Stomach (tissue), 9 donors: ENCODE data around the gene VPS11. TPM values are rescaled to one million over a fixed set of nuclear protein-coding genes. Genes with fewer than 3 reads are reported as not detected.
"Not testable (repeated sequence)": the region's sequence is repeated elsewhere in the genome, so short reads cannot be mapped to it uniquely, and the experiment has no call there.

ENCODE experiments used
- DNase-seq, 2 donors: peaks; one replicate each; pipeline versions ENCODE4 v3.0.0 to v3.0.0-alpha.2; 2013 to 2019
- H3K27ac ChIP-seq, 5 donors: fragments of 200-600 bp in 4 of 5; sonication (generic) in 4 of 5; one replicate each; pipeline ENCODE4 v1.5.1; 2013 to 2019; ENCODE audit warnings: mild to moderate bottlenecking in 1 of 5, moderate library complexity in 1 of 5
- H3K27me3 ChIP-seq, 3 donors: fragments of 200-600 bp; sonication (generic); one replicate each; pipeline ENCODE4 v1.5.1; 2017 to 2019; ENCODE audit warnings: mixed run types in 1 of 3
- H3K36me3 ChIP-seq, 4 donors: fragments of 200-600 bp; sonication (generic); 1 replicate in 3 of 4; 2 replicates in 1 of 4; pipeline ENCODE4 v1.5.1; 2016 to 2019
- H3K4me1 ChIP-seq, 4 donors: fragments of 200-600 bp; sonication (generic); one replicate each; pipeline ENCODE4 v1.5.1; 2016 to 2019
- H3K4me3 ChIP-seq, 4 donors: fragments of 200-600 bp; sonication (generic) in 3 of 4; one replicate each; pipeline ENCODE4 v1.5.1; 2016 to 2019; ENCODE audit warnings: mild to moderate bottlenecking in 1 of 4
- H3K9me3 ChIP-seq, 4 donors: fragments of 200-600 bp; sonication (generic); one replicate each; pipeline ENCODE4 v1.5.1; 2016 to 2019
- EP300 ChIP-seq: sonication (generic); formaldehyde crosslinking; IDR thresholded peaks from one replicate; pipeline ENCODE4 v1.6.1; 2017; ENCODE audit warnings: antibody characterized with exemption
- POLR2A ChIP-seq, 4 donors: fragments of 450-650 bp; IDR thresholded peaks; one replicate each; pipeline ENCODE4 v1.6.1; 2016; ENCODE audit warnings: antibody characterized with exemption in 4 of 4, control low read depth in 2 of 4, mild to moderate bottlenecking in 1 of 4, moderate library complexity in 1 of 4
- POLR2AphosphoS5 ChIP-seq, 3 donors: sonication (generic); formaldehyde crosslinking; IDR thresholded peaks; one replicate each; pipeline ENCODE4 v1.6.1; 2016; ENCODE audit warnings: antibody characterized with exemption in 3 of 3
- WGBS, 5 donors: extraction: QIAGEN DNeasy Blood & Tissue Kit in 3 of 5; methylation state at CpG; one replicate each; pipeline versions ENCODE4 v1.1.5 to v1.1.7; 2013 to 2018; 5-methylcytosine and 5-hydroxymethylcytosine counted together
- intact Hi-C: fragments of 100-400 bp; cut with DNase I; formaldehyde crosslinking; loops from one replicate; pipeline ENCODE4 v1.15.1; 2023; ENCODE audit warnings: low total_unique reads
- polyA plus RNA-seq, 3 donors: library from polyadenylated mRNA; stranded (reverse); fragments of 200-250 nt; gene quantifications; one replicate each; pipeline ENCODE4 v1.2.3, GENCODE V29; 2013
- total RNA-seq, 5 donors: library from RNA; depleted of rRNA; stranded (reverse); fragments of >200 nt; gene quantifications; one replicate each; pipeline versions ENCODE4 v1.1.0 to v1.2.3, GENCODE V29; 2014 to 2016
- TF ChIP-seq, protein P1 (sequence below), 7 experiments: fragments of 450-650 bp in 4 of 7; fragments of 200-600 bp in 3 of 7; sonication (generic) in 3 of 7; IDR thresholded peaks; one replicate each; pipeline ENCODE4 v1.5.1; 2016 to 2019; ENCODE audit warnings: antibody characterized with exemption in 7 of 7, control low read depth in 2 of 7, mild to moderate bottlenecking in 1 of 7
- donor health status: healthy with polysubstance abuse.
- donor health status: Bipolar disorder and iron deficiency.
- donor health status: healthy.

Gene VPS11
- total and polyA plus RNA-seq, 8 donors, result 8.2 to 190 (median 33.2) TPM

DNA sequence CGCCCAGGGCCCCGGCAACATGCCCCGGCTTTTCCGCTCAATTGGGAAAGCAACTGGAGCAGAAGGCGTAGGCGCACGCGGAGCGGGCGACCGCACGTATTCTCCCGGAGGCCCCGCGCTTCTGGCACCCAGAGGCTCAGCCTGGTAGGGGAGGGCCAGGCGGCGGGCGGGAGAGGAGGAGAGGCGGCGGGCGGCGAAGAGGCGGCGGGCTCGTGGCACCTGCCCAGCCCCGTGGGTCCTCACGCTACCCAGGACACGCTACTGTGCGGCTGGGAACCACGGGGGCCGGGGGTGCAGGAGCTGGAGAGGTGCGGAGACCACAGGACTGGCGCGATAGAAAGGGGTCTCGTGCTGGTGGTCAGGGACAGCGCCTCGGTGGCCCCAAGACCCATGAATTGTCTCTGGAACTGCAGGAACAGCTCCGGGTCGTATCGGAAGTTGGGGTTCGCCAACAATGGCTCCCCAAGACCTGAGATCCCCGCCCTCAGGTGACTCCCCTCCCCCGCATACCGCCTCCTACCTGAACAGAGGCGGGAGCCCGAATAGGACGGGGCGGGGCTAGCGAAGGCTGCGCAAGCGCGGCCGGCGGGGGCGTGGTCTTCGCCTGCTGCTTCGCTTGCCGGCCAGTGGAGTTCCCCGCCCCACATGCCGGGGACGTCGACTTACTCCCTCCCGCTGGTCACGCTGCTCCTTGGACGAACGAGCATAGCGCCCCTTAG is 37.1 kb upstream of the VPS11 start, which contains the start of gene SLC37A4:
SLC37A4 (minus strand) TSS at position 549 of the 719 bp plus-strand sequence.
- Histone ChIP-seq H3K4me3 (peak within 1 kb of the TSS; percentile 60 to 85 (median 72)), H3K4me1 (peaks cover 19 to 50% (median 44%) of the 10 kb centered on the region in 4 donors), H3K27ac (peak within 1 kb of the TSS; percentile 79 to 93 (median 92)), H3K36me3 (peaks cover 4 to 25% (median 22%) of the 10 kb centered on the region in 4 donors), H3K27me3 (no peaks in the 10 kb centered on the region), H3K9me3 (no peaks in the 10 kb centered on the region)
- TF ChIP-seq EP300 (no peak), POLR2A (IDR thresholded peaks at IDR 0.05) (no peak), POLR2AphosphoS5 (IDR thresholded peaks at IDR 0.05) (peak; percentile 69 to 95 (median 89))
- TF ChIP-seq, protein P1, sequence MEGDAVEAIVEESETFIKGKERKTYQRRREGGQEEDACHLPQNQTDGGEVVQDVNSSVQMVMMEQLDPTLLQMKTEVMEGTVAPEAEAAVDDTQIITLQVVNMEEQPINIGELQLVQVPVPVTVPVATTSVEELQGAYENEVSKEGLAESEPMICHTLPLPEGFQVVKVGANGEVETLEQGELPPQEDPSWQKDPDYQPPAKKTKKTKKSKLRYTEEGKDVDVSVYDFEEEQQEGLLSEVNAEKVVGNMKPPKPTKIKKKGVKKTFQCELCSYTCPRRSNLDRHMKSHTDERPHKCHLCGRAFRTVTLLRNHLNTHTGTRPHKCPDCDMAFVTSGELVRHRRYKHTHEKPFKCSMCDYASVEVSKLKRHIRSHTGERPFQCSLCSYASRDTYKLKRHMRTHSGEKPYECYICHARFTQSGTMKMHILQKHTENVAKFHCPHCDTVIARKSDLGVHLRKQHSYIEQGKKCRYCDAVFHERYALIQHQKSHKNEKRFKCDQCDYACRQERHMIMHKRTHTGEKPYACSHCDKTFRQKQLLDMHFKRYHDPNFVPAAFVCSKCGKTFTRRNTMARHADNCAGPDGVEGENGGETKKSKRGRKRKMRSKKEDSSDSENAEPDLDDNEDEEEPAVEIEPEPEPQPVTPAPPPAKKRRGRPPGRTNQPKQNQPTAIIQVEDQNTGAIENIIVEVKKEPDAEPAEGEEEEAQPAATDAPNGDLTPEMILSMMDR (IDR thresholded peaks at IDR 0.05), result peak in 4 of 7 experiments; percentile 83 to 97 (median 86)
- intact Hi-C loops, result no loop called here
- WGBS, 5 donors, result 0% methylated on average over 38 to 67 of the region's 67 CpGs
- DNase-seq, result peak; percentile 99

DNA sequence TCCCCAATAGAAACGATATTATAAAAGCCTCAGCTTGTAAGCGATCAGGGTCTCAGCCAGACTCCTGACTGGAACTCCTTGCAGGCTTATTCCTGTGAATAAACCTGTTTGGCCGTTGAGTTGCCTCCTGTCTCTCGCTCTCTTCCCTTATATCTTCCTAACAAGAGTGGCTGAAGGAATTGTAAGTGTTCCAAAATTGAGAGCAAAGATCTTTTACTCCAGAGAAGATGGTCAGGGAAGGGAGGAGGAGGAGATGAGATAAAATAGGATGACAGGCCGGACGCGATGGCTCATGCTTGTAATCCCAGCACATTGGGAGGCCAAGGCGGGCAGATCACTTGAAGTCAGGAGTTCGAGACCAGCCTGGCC is 35.7 kb upstream of the VPS11 start:
- no peaks in the 10 kb centered on the region for H3K9me3 ChIP-seq
- DNase-seq, result no peak
- no peak overlapping the region for H3K4me3 ChIP-seq
- H3K36me3 ChIP-seq, result peaks cover 0 to 11% (median 8%) of the 10 kb centered on the region in 4 donors
- intact Hi-C loops, result no loop called here
- WGBS, 5 donors, result 74 to 86% (median 78%) methylated on average over 8 to 9 of the region's 9 CpGs
- TF ChIP-seq POLR2AphosphoS5 (IDR thresholded peaks at IDR 0.05) (no peak), EP300 (no peak), POLR2A (IDR thresholded peaks at IDR 0.05) (no peak)
- TF ChIP-seq, protein P1 (IDR thresholded peaks at IDR 0.05), result no peak
- no peaks in the 10 kb centered on the region for H3K27me3 ChIP-seq
- no peak overlapping the region for H3K27ac ChIP-seq
- H3K4me1 ChIP-seq, result peaks cover 19 to 38% (median 36%) of the 10 kb centered on the region in 4 donors

DNA sequence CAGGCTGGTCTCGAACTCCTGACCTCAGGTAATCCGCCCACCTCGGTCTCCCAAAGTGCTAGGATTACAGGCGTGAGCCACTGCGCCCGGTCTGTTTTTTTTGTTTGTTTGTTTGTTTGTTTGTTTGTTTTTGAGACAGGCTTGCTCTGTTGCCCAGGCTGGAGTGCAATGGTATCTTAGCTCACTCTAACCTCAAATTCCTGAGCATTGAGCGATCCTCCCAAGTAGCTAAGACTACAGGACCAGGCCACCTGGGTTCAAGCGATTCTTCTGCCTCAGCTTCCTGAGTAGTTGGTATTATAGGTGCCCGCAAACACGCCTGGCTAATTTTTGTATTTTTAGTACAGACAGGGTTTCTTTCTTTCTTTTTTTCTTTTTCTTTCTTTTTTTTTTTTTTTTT is 34.2 kb upstream of the VPS11 start:
- H3K4me3 ChIP-seq, H3K27ac ChIP-seq, intact Hi-C loops, DNase-seq, H3K36me3 ChIP-seq, H3K9me3 ChIP-seq, H3K27me3 ChIP-seq: not testable (repeated sequence)
- WGBS, 5 donors, result 76 to 86% (median 83%) methylated on average over 10 of the region's 10 CpGs
- peaks cover 17 to 24% (median 21%) of the 10 kb centered on the region in 4 donors for H3K4me1 ChIP-seq

DNA sequence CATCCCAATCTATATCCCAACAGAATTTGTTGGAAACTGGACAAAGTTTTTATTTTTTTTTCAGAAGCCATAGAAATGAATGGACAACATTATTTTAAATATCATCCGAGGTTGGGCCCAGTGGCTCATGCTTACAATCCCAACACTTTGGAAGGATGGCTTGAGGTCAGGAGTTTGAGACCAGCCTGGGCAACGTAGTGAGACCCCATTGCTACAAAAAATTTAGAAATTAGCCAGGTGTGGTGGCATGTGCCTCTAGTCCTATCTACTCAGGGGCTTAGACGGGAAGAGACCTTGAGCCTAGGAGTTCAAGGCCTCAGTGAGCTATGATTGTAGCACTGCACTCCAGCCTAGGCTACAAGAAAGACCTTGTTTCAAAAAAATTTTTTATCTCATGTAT is 32.8 kb upstream of the VPS11 start:
- no peaks in the 10 kb centered on the region for H3K9me3 ChIP-seq
- no peak for DNase-seq
- H3K36me3 ChIP-seq, result no peaks in the 10 kb centered on the region
- 81 to 90% (median 83%) methylated on average over 3 of the region's 3 CpGs for WGBS, 5 donors
- H3K4me3 ChIP-seq, result no peak overlapping the region
- peaks cover 4 to 10% (median 7%) of the 10 kb centered on the region in 4 donors for H3K4me1 ChIP-seq
- intact Hi-C loops, result no loop called here
- TF ChIP-seq POLR2AphosphoS5 (IDR thresholded peaks at IDR 0.05), result no peak
- H3K27ac ChIP-seq, result no peak overlapping the region
- no peaks in the 10 kb centered on the region for H3K27me3 ChIP-seq

DNA sequence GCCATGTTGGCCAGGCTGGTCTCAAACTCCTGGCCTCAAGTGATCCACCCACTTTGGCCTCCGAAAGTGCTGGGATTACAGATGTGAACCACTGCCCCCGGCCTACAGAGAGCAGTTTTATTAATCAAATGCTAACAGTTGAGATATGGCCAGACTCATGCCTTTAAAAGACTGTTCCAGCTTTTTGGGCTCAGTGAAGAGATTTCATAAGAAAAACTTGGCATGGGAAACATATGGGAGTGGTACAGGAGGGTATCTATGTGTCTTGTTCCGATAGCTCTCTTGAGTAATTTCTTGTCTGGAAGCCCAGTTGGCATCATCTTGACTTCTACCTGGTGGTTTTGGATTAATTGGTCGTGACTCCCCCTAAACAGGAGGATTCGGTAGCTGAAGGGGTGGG is 28.7 kb upstream of the VPS11 start:
- TF ChIP-seq POLR2A (IDR thresholded peaks at IDR 0.05), result no peak
- TF ChIP-seq, protein P1 (IDR thresholded peaks at IDR 0.05), result no peak
- TF ChIP-seq EP300, result no peak
- TF ChIP-seq POLR2AphosphoS5 (IDR thresholded peaks at IDR 0.05), result no peak
- intact Hi-C loops, result no loop called here
- no peaks in the 10 kb centered on the region for H3K4me1 ChIP-seq
- H3K36me3 ChIP-seq, result peaks cover 0 to under 1% (median 0%) of the 10 kb centered on the region in 4 donors
- no peak for DNase-seq
- H3K27ac ChIP-seq, result no peak overlapping the region
- H3K4me3 ChIP-seq, result no peak overlapping the region
- 80 to 92% (median 88%) methylated on average over 5 of the region's 5 CpGs for WGBS, 5 donors
- no peaks in the 10 kb centered on the region for H3K27me3 ChIP-seq
- H3K9me3 ChIP-seq, result no peaks in the 10 kb centered on the region

DNA sequence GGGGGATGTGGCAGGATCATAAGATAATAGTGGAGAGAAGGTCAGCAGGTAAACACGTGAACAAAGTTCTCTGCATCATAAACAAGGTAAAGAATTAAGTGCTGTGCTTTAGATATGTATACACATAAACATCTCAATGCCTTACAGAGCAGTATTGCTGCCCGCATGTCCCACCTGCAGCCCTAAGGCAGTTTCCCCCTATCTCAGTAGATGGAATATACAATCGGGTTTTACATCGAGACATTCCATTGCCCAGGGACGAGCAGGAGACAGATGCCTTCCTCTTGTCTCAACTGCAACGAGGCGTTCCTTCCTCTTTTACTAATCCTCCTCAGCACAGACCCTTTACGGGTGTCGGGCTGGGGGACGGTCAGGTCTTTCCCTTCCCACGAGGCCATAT is 28.1 kb upstream of the VPS11 start:
- H3K27me3 ChIP-seq, H3K9me3 ChIP-seq, H3K4me3 ChIP-seq, DNase-seq, H3K36me3 ChIP-seq, H3K27ac ChIP-seq, intact Hi-C loops, H3K4me1 ChIP-seq: not testable (repeated sequence)
- WGBS, 5 donors, result 37 to 45% (median 40%) methylated on average over 6 to 11 of the region's 11 CpGs
